K562 (cell line): Measurements from ENCODE around the gene METTL25. TPM values are rescaled to one million over a fixed set of nuclear protein-coding genes. Genes with fewer than 3 reads are reported as not detected.
A peak's percentile ranks its signal among the peaks of the same experiment; 100 is the strongest.

ENCODE experiments used
- ATAC-seq: fragments of 200-7000 bp; cut with Tn5 transposase; 3 replicates; pipeline ENCODE4 v1.9.1; 2020; ENCODE audit warnings: moderate library complexity
- BruUV-seq: library from RNA; stranded (reverse); fragments of 400-500 nt; replicated peaks from 2 replicates; lab custom pipeline; 2021; lab: Mats Ljungman, UMichigan
- CTCF ChIA-PET: fragments of 300-600 bp; formaldehyde crosslinking; extraction: SDS; loops from one replicate; lab custom pipeline; 2021; ENCODE audit warnings: low intra/inter-chr PET ratio; lab: Yijun Ruan, JAX
- POLR2A ChIA-PET: fragments of 300-600, 350-650 bp; sonication (Branson Sonifier 250); formaldehyde crosslinking; extraction: SDS; loops from one replicate; lab custom pipeline; 2021; ENCODE audit warnings: antibody characterized with exemption, inconsistent platforms; lab: Yijun Ruan, JAX
- DNase-seq, 4 experiments: peaks; one replicate each; pipeline versions ENCODE4 v3.0.0 to v3.0.0-alpha.2; 2011 to 2018; ENCODE audit warnings: low spot score in 3 of 4, mixed read lengths in 3 of 4; ENCODE audit errors: extremely low read depth in 1 of 4
- FAIRE-seq: peaks from 2 replicates; lab custom pipeline; 2011; peaks lifted over from hg19 to GRCh38; lab: Jason Lieb, UNC
- H2AFZ ChIP-seq: 2 replicates; pipeline ENCODE4 v1.6.0; 2011; ENCODE audit warnings: low read depth, low read length, control low read depth, inconsistent platforms
- H3K27ac ChIP-seq: fragments of 200-600 bp; 3 replicates; pipeline ENCODE4 v1.8.0; 2011; ENCODE audit warnings: low read depth, mild to moderate bottlenecking, control low read depth, inconsistent platforms, low read length, moderate library complexity, mixed read lengths; ENCODE audit errors: extremely low read depth
- H3K27me3 ChIP-seq, 2 experiments: fragments of 300-600 bp in 1 of 2; 2 replicates in 1 of 2; 3 replicates in 1 of 2; pipeline versions ENCODE4 v1.6.0 to v1.8.0; 2011; ENCODE audit warnings: inconsistent platforms in 2 of 2, low read length in 2 of 2, mild to moderate bottlenecking in 1 of 2, mixed read lengths in 1 of 2, moderate library complexity in 1 of 2; ENCODE audit not compliant: control insufficient read depth in 2 of 2, insufficient read depth in 2 of 2
- H3K36me3 ChIP-seq: fragments of 300-600 bp; 3 replicates; pipeline ENCODE4 v1.8.0; 2011; ENCODE audit warnings: mild to moderate bottlenecking, low read length, inconsistent platforms; ENCODE audit not compliant: control insufficient read depth, insufficient read depth
- H3K4me1 ChIP-seq, 2 experiments: fragments of 200-600 bp in 1 of 2; replicated peaks in 1 of 2; 2 replicates in 1 of 2; 3 replicates in 1 of 2; pipeline versions ENCODE4 v1.5.1 to v1.8.0; 2011; ENCODE audit warnings: inconsistent platforms in 2 of 2, low read length in 2 of 2, mild to moderate bottlenecking in 1 of 2, mixed read lengths in 1 of 2, moderate library complexity in 1 of 2; ENCODE audit not compliant: control insufficient read depth in 2 of 2, insufficient read depth in 2 of 2
- H3K4me2 ChIP-seq: 2 replicates; pipeline ENCODE4 v1.6.1; 2011; ENCODE audit warnings: low read length, control low read depth, inconsistent platforms, mixed read lengths; ENCODE audit not compliant: insufficient read depth
- H3K4me3 ChIP-seq: fragments of 200-600 bp; sonication (generic), shearing (Covaris generic); 2 replicates; pipeline ENCODE4 v1.5.1; 2016; ENCODE audit warnings: control low read depth, inconsistent platforms
- H3K79me2 ChIP-seq: fragments of 200-600 bp; 3 replicates; pipeline ENCODE4 v1.8.0; 2011; ENCODE audit warnings: low read length, inconsistent platforms; ENCODE audit not compliant: control insufficient read depth, insufficient read depth
- H3K9ac ChIP-seq, 2 experiments: 2 replicates each; pipeline versions ENCODE4 v1.6.0 to v1.6.1; 2011; ENCODE audit warnings: low read depth in 2 of 2, low read length in 2 of 2, control low read depth in 1 of 2, inconsistent platforms in 1 of 2, mild to moderate bottlenecking in 1 of 2, mixed read lengths in 1 of 2; ENCODE audit not compliant: insufficient read depth in 1 of 2
- H3K9me1 ChIP-seq: one replicate; pipeline ENCODE4 v1.6.0; 2011; ENCODE audit warnings: inconsistent platforms, mild to moderate bottlenecking, low read length, moderate library complexity; ENCODE audit not compliant: control insufficient read depth, insufficient read depth
- H3K9me3 ChIP-seq: replicated peaks from 2 replicates; pipeline ENCODE4 v1.5.1; 2011; ENCODE audit warnings: low read depth, low read length, inconsistent platforms; ENCODE audit not compliant: control insufficient read depth, insufficient read depth
- H4K20me1 ChIP-seq: replicated peaks from 2 replicates; pipeline ENCODE4 v1.6.1; 2011; ENCODE audit warnings: low read length, inconsistent platforms, mixed read lengths; ENCODE audit not compliant: control insufficient read depth, insufficient read depth
- HNRNPLL ChIP-seq: fragments of 200-400 bp; formaldehyde crosslinking; IDR thresholded peaks from 2 replicates; pipeline ENCODE4 v1.6.1; 2017; ENCODE audit warnings: low read length, low read depth, mild to moderate bottlenecking; ENCODE audit not compliant: poor library complexity, severe bottlenecking
- HOMEZ ChIP-seq: fragments of 250-450 bp; sonication (Bioruptor Pico); IDR thresholded peaks from 2 replicates; pipeline ENCODE4 v1.4.0; 2020; ENCODE audit warnings: mild to moderate bottlenecking, moderate library complexity
- MAFF ChIP-seq: IDR thresholded peaks from 2 replicates; pipeline ENCODE4 v1.6.1; 2012; ENCODE audit warnings: low read length, improper control_type of control experiment
- ZNF217 ChIP-seq: sonication (generic); formaldehyde crosslinking; IDR thresholded peaks from 2 replicates; pipeline ENCODE4 v1.8.0; 2022; ENCODE audit warnings: mild to moderate bottlenecking, missing genetic modification reagents
- ZNF316 ChIP-seq: fragments of 450-650 bp; IDR thresholded peaks from 2 replicates; pipeline ENCODE4 v1.6.1; 2016
- ZNF79 ChIP-seq: fragments of 250-450 bp; sonication (Bioruptor Pico); IDR thresholded peaks from 2 replicates; pipeline ENCODE4 v1.4.0; 2020; ENCODE audit warnings: low read depth, mild to moderate bottlenecking, moderate library complexity
- WGBS: fragments of 100-300 bp; shearing (Covaris generic); methylation state at CpG from one replicate; pipeline ENCODE4 v1.1.6; 2016; ENCODE audit warnings: low coverage, mixed read lengths; ENCODE audit not compliant: insufficient coverage; ENCODE audit errors: missing lambda C conversion rate; 5-methylcytosine and 5-hydroxymethylcytosine counted together
- in situ Hi-C: fragments of 300-500 bp; cut with MboI; formaldehyde crosslinking; loops from 4 replicates; pipeline ENCODE4 v1.15.0; 2018; ENCODE audit warnings: inconsistent platforms, mixed read lengths
- intact Hi-C: fragments of 100-400 bp; cut with micrococcal nuclease; formaldehyde crosslinking; loops from 2 replicates; pipeline ENCODE4 v1.14.2; 2022
- polyA plus RNA-seq, 8 experiments: library from polyadenylated mRNA; depleted of rRNA in 4 of 8; stranded (reverse) in 5 of 8; unstranded in 3 of 8; fragments of >200 nt; fragmentation: Nextera tagmentation in 2 of 8; fragmentation: Illumina TruSeq in 1 of 8; extraction: Ambion mirVana in 2 of 8; extraction: Trizol in 1 of 8; gene quantifications; 2 replicates each; pipeline versions ENCODE4 v1.2.1 to v1.2.3, GENCODE V29; 2011 to 2014; ENCODE audit warnings: inconsistent platforms in 1 of 8, missing spikeins in 1 of 8
- total RNA-seq, 7 experiments: library from RNA; depleted of rRNA in 6 of 7; stranded (reverse); fragments of >200 nt in 6 of 7; fragmentation: Illumina TruSeq in 2 of 7; extraction: Trizol in 2 of 7; gene quantifications; 2 replicates each; pipeline versions ENCODE4 v1.2.1 to v1.2.3, GENCODE V29; 2011 to 2021; ENCODE audit warnings: low replicate concordance in 1 of 7
- TF ChIP-seq, protein P1 (sequence below), 2 experiments: IDR thresholded peaks; 2 replicates each; pipeline ENCODE4 v1.6.1; 2012; ENCODE audit warnings: improper control_type of control experiment in 2 of 2, low read depth in 2 of 2, low read length in 2 of 2, borderline replicate concordance in 1 of 2
- TF ChIP-seq, protein P2 (sequence below): fragments of 250-450 bp; sonication (Bioruptor Pico); IDR thresholded peaks from 2 replicates; pipeline ENCODE4 v1.8.0; 2022; ENCODE audit warnings: inconsistent platforms, mild to moderate bottlenecking, moderate library complexity, borderline replicate concordance

Gene METTL25
- total and polyA plus RNA-seq, 9 of the 15 experiments (the other 6 are each of a cell fraction or from before 2014, with no cell fraction given): 0.50 to 2.4 (median 1.9) TPM

- H3K27me3 ChIP-seq: no peaks in the 10 kb centered on the region
- 0 out of 2 replicates have a peak, but pooled peaks have one; percentile 12 for TF ChIP-seq MAFF
- no peak for TF ChIP-seq HOMEZ (CRISPR knock-in tag)
- peak; percentile 31; the same call in 1 of the 2 replicates for TF ChIP-seq ZNF316
- in situ Hi-C loops: no loop called here
- POLR2A ChIA-PET: no interaction called here
- H3K27ac ChIP-seq: no peak overlapping the region
- no peak overlapping the region for H2AFZ ChIP-seq
- H3K79me2 ChIP-seq: no peaks in the 10 kb centered on the region
- CTCF ChIA-PET: no interaction called here
- H3K4me3 ChIP-seq: no peak overlapping the region
- no peak overlapping the region for H3K4me2 ChIP-seq
- no peaks in the 10 kb centered on the region for H3K36me3 ChIP-seq
- intact Hi-C loops: no loop called here
- H3K9ac ChIP-seq: no peak overlapping the region
- H3K9me1 ChIP-seq: no peaks in the 10 kb centered on the region
- H4K20me1 ChIP-seq: no peaks in the 10 kb centered on the region
- no peaks in the 10 kb centered on the region; the same call in 1 of the 2 replicates for H3K9me3 ChIP-seq
- WGBS: 0% methylated on average over 2 of the region's 2 CpGs
- DNase-seq (no peak), ATAC-seq (no peak), FAIRE-seq (no peak)
- no peaks in the 10 kb centered on the region for H3K4me1 ChIP-seq
- no TSS peak for BruUV-seq
Measured at GRCh38 chr12:82486524-82487235, 128.4 kb downstream of the METTL25 start.

- H3K27ac ChIP-seq: no peak overlapping the region
- no peak overlapping the region for H3K9ac ChIP-seq
- H4K20me1 ChIP-seq: no peaks in the 10 kb centered on the region
- CTCF ChIA-PET: no interaction called here
- DNase-seq (no peak), FAIRE-seq (no peak), ATAC-seq (no peak)
- no TSS peak for BruUV-seq
- no peaks in the 10 kb centered on the region for H3K79me2 ChIP-seq
- POLR2A ChIA-PET: no interaction called here
- no peak overlapping the region for H3K4me2 ChIP-seq
- no peaks in the 10 kb centered on the region; the same call in 1 of the 2 replicates for H3K9me3 ChIP-seq
- H3K4me3 ChIP-seq: no peak overlapping the region
- no peak overlapping the region for H2AFZ ChIP-seq
- 0% methylated on average over 4 of the region's 4 CpGs for whole genome bisulfite sequencing
- no peaks in the 10 kb centered on the region for H3K27me3 ChIP-seq
- in situ Hi-C loops: no loop called here
- H3K36me3 ChIP-seq: no peaks in the 10 kb centered on the region
- H3K9me1 ChIP-seq: no peaks in the 10 kb centered on the region
- no peaks in the 10 kb centered on the region for H3K4me1 ChIP-seq
- intact Hi-C loops: no loop called here
- TF ChIP-seq ZNF79 (no peak), HNRNPLL (no peak), ZNF217 (CRISPR knock-in tag) (no peak)
- TF ChIP-seq, protein P1, sequence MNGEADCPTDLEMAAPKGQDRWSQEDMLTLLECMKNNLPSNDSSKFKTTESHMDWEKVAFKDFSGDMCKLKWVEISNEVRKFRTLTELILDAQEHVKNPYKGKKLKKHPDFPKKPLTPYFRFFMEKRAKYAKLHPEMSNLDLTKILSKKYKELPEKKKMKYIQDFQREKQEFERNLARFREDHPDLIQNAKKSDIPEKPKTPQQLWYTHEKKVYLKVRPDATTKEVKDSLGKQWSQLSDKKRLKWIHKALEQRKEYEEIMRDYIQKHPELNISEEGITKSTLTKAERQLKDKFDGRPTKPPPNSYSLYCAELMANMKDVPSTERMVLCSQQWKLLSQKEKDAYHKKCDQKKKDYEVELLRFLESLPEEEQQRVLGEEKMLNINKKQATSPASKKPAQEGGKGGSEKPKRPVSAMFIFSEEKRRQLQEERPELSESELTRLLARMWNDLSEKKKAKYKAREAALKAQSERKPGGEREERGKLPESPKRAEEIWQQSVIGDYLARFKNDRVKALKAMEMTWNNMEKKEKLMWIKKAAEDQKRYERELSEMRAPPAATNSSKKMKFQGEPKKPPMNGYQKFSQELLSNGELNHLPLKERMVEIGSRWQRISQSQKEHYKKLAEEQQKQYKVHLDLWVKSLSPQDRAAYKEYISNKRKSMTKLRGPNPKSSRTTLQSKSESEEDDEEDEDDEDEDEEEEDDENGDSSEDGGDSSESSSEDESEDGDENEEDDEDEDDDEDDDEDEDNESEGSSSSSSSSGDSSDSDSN (IDR thresholded peaks at IDR 0.05; ENCODE audit: borderline replicate concordance in 1 of 2, low read depth in 2 of 2, low read length in 2 of 2): no peak
- TF ChIP-seq, protein P2, sequence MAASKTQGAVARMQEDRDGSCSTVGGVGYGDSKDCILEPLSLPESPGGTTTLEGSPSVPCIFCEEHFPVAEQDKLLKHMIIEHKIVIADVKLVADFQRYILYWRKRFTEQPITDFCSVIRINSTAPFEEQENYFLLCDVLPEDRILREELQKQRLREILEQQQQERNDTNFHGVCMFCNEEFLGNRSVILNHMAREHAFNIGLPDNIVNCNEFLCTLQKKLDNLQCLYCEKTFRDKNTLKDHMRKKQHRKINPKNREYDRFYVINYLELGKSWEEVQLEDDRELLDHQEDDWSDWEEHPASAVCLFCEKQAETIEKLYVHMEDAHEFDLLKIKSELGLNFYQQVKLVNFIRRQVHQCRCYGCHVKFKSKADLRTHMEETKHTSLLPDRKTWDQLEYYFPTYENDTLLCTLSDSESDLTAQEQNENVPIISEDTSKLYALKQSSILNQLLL (CRISPR knock-in tag): no peak
Measured at GRCh38 chr12:82504409-82504808, 146.1 kb downstream of the METTL25 start.
